ENCODE data around the gene QRFPR. TPM values are rescaled to one million over a fixed set of nuclear protein-coding genes. Genes with fewer than 3 reads are reported as not detected.

The QRFPR gene
- polyA plus RNA-seq, 1 donor (not counting 4 experiments of a cell fraction or from before 2014, with no cell fraction given): 0.38 TPM

GRCh38 chr4:121338518-121338917 is 42.3 kb downstream of the QRFPR start:
- Histone ChIP-seq H3K27me3 (ENCODE audit: control insufficient read depth, extremely low read depth, insufficient read depth, low read length) (no peaks in the 10 kb centered on the region), H3K9ac (ENCODE audit: control insufficient read depth, extremely low read depth, insufficient read depth, low read length) (no peak overlapping the region), H3K4me1 (ENCODE audit: control insufficient read depth, extremely low read depth, insufficient read depth, low read length) (no peaks in the 10 kb centered on the region), H3K36me3 (ENCODE audit: control insufficient read depth in 2 of 2, extremely low read depth in 1 of 2, insufficient read depth in 2 of 2, low read length in 2 of 2) (no peaks in the 10 kb centered on the region), H3K9me3 (ENCODE audit: control insufficient read depth, low read depth, low read length) (no peaks in the 10 kb centered on the region), H3K4me3 (ENCODE audit: control insufficient read depth in 2 of 3, extremely low read depth in 1 of 3, insufficient read depth in 2 of 3, low read depth in 1 of 3, low read length in 3 of 3) (no peak overlapping the region), H4K20me1 (ENCODE audit: control insufficient read depth, extremely low read depth, insufficient read depth, low read length) (no peaks in the 10 kb centered on the region), H3K27ac (ENCODE audit: control insufficient read depth, insufficient read depth, low read length) (no peak overlapping the region), H3K9me1 (ENCODE audit: control insufficient read depth, extremely low read depth, insufficient read depth, low read length) (no peaks in the 10 kb centered on the region), H3K4me2 (ENCODE audit: control insufficient read depth, extremely low read depth, insufficient read depth, low read depth, low read length) (no peak overlapping the region), H3K79me2 (ENCODE audit: control insufficient read depth, insufficient read depth, low read length) (no peaks in the 10 kb centered on the region), H2AFZ (ENCODE audit: control insufficient read depth, low read length) (no peak overlapping the region)
- TF ChIP-seq CTCF (optimal IDR thresholded peaks at IDR 0.05 in 1 of 3, IDR thresholded peaks at IDR 0.05 in 1 of 3, conservative IDR thresholded peaks at IDR 0.05 in 1 of 3; ENCODE audit: extremely low read depth in 1 of 3, insufficient read depth in 2 of 3, low read length in 3 of 3) (no peak), EZH2 (IDR thresholded peaks at IDR 0.05; ENCODE audit: low read length) (no peak)
- DNase-seq (ENCODE audit: low read depth, low spot score): no peak
- FAIRE-seq: no peak
- dilution Hi-C loops (cut with MboI; ENCODE audit: extremely low pct_ligation_motif_present, low sequenced_read_pairs): no loop called here

GRCh38 chr4:121336706-121337105 is 44.1 kb downstream of the QRFPR start:
- Histone ChIP-seq H3K79me2 (ENCODE audit: control insufficient read depth, insufficient read depth, low read length) (no peaks in the 10 kb centered on the region), H3K4me1 (ENCODE audit: control insufficient read depth, extremely low read depth, insufficient read depth, low read length) (no peaks in the 10 kb centered on the region), H3K36me3 (ENCODE audit: control insufficient read depth in 2 of 2, extremely low read depth in 1 of 2, insufficient read depth in 2 of 2, low read length in 2 of 2) (no peaks in the 10 kb centered on the region), H3K9me1 (ENCODE audit: control insufficient read depth, extremely low read depth, insufficient read depth, low read length) (no peaks in the 10 kb centered on the region), H3K9me3 (ENCODE audit: control insufficient read depth, low read depth, low read length) (no peaks in the 10 kb centered on the region), H3K27ac (ENCODE audit: control insufficient read depth, insufficient read depth, low read length) (no peak overlapping the region), H2AFZ (ENCODE audit: control insufficient read depth, low read length) (no peak overlapping the region), H4K20me1 (ENCODE audit: control insufficient read depth, extremely low read depth, insufficient read depth, low read length) (no peaks in the 10 kb centered on the region), H3K4me3 (ENCODE audit: control insufficient read depth in 2 of 3, extremely low read depth in 1 of 3, insufficient read depth in 2 of 3, low read depth in 1 of 3, low read length in 3 of 3) (no peak overlapping the region), H3K27me3 (ENCODE audit: control insufficient read depth, extremely low read depth, insufficient read depth, low read length) (no peaks in the 10 kb centered on the region), H3K9ac (ENCODE audit: control insufficient read depth, extremely low read depth, insufficient read depth, low read length) (no peak overlapping the region), H3K4me2 (ENCODE audit: control insufficient read depth, extremely low read depth, insufficient read depth, low read depth, low read length) (no peak overlapping the region)
- FAIRE-seq: no peak
- TF ChIP-seq CTCF (optimal IDR thresholded peaks at IDR 0.05 in 1 of 3, IDR thresholded peaks at IDR 0.05 in 1 of 3, conservative IDR thresholded peaks at IDR 0.05 in 1 of 3; ENCODE audit: extremely low read depth in 1 of 3, insufficient read depth in 2 of 3, low read length in 3 of 3): no peak
- no peak for TF ChIP-seq EZH2 (IDR thresholded peaks at IDR 0.05; ENCODE audit: low read length)
- no peak for DNase-seq (ENCODE audit: low read depth, low spot score)
- dilution Hi-C loops (cut with MboI; ENCODE audit: extremely low pct_ligation_motif_present, low sequenced_read_pairs): no loop called here
